Glutamatergic neuron (in vitro differentiated cells): ENCODE measurements around the gene SH3PXD2A. TPM values are rescaled to one million over a fixed set of nuclear protein-coding genes. Genes with fewer than 3 reads are reported as not detected.

Experiments used
- DNase-seq: peaks from one replicate; pipeline ENCODE4 v3.0.0; 2022
- H3K27ac Mint-ChIP-seq: one replicate; pipeline ENCODE4 v1.8.0; 2020; ENCODE audit warnings: mild to moderate bottlenecking, mixed read lengths, inconsistent platforms; ENCODE audit not compliant: unreplicated experiment
- H3K27me3 Mint-ChIP-seq: one replicate; pipeline ENCODE4 v1.8.0; 2020; ENCODE audit warnings: mild to moderate bottlenecking, moderate library complexity, mixed read lengths, inconsistent platforms; ENCODE audit not compliant: unreplicated experiment
- H3K36me3 Mint-ChIP-seq: one replicate; pipeline ENCODE4 v1.8.0; 2020; ENCODE audit warnings: mild to moderate bottlenecking, mixed read lengths, inconsistent platforms; ENCODE audit not compliant: unreplicated experiment
- H3K4me1 Mint-ChIP-seq: one replicate; pipeline ENCODE4 v1.8.0; 2020; ENCODE audit warnings: mild to moderate bottlenecking, low read depth, mixed read lengths, inconsistent platforms; ENCODE audit not compliant: unreplicated experiment
- H3K4me3 Mint-ChIP-seq: one replicate; pipeline ENCODE4 v1.8.0; 2020; ENCODE audit warnings: mild to moderate bottlenecking, mixed read lengths, inconsistent platforms; ENCODE audit not compliant: unreplicated experiment
- H3K9me3 Mint-ChIP-seq: one replicate; pipeline ENCODE4 v1.8.0; 2020; ENCODE audit warnings: mild to moderate bottlenecking, moderate library complexity, mixed read lengths, inconsistent platforms; ENCODE audit not compliant: unreplicated experiment
- total RNA-seq: library from RNA; stranded (reverse); fragmentation: NEBNext Ultra II Directional; extraction: Animal tissue kit (Norgen Biotek cat#: 25700); gene quantifications from one replicate; pipeline ENCODE4 v1.2.1, GENCODE V29; 2021; ENCODE audit not compliant: unreplicated experiment
- TF ChIP-seq, protein P1 (sequence below): fragments of 200-600 bp; sonication (generic); IDR thresholded peaks from one replicate; pipeline ENCODE4 v1.5.0; 2021; ENCODE audit not compliant: partially characterized antibody, unreplicated experiment

SH3PXD2A gene
- total RNA-seq, 1 donor from 2014 or later: 16.7 TPM

DNA sequence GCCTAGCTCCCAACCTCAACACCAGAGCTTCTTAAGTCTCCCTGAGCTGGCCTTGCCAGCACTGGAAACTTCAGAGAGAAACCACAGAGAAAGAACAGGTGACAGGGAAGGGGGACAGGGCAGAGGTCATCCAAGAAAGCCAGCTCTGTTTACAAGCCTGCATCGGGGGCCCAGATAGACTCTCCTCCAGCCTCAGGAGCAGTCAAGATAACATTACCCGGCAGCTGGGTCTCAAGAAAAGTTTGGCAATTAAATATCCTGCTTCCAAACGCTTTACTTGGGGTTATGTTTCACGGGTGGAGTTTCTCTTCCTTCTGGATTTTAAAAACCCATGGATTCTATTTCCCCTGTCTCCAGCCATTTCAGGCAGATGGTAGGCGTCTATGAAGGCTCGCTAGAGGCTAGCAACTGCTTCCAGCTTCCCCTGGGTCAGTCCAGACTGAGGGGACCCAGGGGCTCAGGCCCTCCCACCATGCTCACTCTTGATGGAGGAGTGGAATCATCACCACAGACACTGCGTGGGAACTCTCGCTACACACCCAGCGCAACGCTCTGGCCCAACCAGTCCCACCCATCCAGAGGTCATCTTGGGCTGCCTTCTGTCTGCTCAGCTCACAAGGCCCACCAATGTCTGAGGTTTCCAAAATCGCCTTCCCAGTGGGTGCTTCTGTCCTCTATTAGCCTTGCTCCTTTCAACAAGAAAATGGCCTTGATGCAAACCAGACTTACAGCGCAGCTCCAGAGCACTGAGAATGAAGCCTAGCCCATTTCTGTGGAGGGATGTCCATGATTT is 48.8 kb downstream of the SH3PXD2A start:
- TF ChIP-seq, protein P1, sequence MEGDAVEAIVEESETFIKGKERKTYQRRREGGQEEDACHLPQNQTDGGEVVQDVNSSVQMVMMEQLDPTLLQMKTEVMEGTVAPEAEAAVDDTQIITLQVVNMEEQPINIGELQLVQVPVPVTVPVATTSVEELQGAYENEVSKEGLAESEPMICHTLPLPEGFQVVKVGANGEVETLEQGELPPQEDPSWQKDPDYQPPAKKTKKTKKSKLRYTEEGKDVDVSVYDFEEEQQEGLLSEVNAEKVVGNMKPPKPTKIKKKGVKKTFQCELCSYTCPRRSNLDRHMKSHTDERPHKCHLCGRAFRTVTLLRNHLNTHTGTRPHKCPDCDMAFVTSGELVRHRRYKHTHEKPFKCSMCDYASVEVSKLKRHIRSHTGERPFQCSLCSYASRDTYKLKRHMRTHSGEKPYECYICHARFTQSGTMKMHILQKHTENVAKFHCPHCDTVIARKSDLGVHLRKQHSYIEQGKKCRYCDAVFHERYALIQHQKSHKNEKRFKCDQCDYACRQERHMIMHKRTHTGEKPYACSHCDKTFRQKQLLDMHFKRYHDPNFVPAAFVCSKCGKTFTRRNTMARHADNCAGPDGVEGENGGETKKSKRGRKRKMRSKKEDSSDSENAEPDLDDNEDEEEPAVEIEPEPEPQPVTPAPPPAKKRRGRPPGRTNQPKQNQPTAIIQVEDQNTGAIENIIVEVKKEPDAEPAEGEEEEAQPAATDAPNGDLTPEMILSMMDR: no peak
- no peak for DNase-seq
- H3K27ac Mint-ChIP-seq: no peak overlapping the region
- H3K4me1 Mint-ChIP-seq: peaks cover 47% of the 10 kb centered on the region
- H3K9me3 Mint-ChIP-seq: peaks cover 5% of the 10 kb centered on the region
- H3K4me3 Mint-ChIP-seq: peak overlapping the region; percentile 30
- peaks cover 3% of the 10 kb centered on the region for H3K27me3 Mint-ChIP-seq
- H3K36me3 Mint-ChIP-seq: no peaks in the 10 kb centered on the region

DNA sequence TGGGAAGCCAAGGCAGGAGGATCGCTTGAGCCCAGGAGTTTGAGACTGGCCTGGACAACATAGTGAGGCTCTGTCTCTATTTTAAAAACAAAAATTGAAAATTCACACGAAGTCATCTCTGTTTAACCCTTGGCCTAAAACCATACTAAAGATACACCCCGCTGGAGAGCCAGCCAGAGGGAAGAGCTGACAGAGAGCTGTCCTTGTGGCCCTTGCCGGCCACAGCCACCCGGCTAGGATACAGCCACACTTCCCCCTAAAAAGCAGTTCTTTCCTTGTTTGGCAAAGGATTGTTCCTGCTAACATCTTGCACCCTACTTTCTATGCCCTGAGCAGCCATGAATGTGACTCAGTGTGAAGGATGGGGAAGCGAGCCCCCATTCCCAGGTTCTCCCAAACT is 49.6 kb downstream of the SH3PXD2A start:
- H3K4me1 Mint-ChIP-seq: peaks cover 45% of the 10 kb centered on the region
- H3K4me3 Mint-ChIP-seq: no peak overlapping the region

DNA sequence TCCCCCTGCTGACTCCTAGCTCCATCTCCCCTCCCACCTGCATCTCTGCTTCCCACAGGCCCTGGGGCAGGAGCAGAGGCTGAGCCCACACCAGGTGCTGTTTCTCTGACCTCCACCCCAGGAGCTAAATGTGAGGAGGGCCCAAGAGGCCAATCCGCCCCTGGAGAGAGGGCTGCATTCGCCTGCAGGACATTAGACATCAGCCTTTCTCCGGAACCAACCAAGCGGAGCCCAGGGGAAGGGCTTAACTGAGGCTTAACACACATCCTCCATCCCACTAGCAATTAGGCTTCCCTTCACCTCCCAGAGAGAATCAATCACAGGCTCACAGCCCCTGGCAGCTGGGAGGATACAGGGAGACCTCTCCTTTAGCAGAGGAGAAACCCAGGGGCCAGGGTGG is 50.5 kb downstream of the SH3PXD2A start:
- Mint-ChIP-seq H3K4me3 (no peak overlapping the region), H3K27ac (peak overlapping the region; percentile 79), H3K4me1 (peaks cover 38% of the 10 kb centered on the region)

More for the DNA sequence above, 49.6 kb downstream of the SH3PXD2A start:
- TF ChIP-seq, protein P1: no peak
- Mint-ChIP-seq H3K9me3 (peaks cover 2% of the 10 kb centered on the region), H3K36me3 (no peaks in the 10 kb centered on the region), H3K27ac (no peak overlapping the region), H3K27me3 (peaks cover 3% of the 10 kb centered on the region)
- DNase-seq: no peak

DNA sequence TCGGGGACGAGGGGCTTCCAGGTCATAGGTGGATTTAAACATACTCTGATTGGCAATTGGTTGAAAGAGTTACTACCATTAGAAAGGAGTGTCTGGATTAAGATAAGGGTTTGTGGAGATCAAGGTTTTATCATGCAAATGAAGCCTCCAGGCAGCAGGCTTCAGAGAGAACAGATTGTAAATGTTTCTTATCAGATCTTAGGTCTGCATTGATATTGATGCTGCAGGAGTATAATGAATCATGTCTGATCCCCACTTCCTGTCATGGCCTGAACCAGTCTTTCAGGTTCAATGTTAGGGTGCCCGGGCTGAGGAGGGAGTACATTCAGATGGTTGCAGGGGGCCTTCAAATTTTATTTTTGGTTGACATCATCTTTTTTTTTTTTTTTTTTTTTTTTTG is 51.4 kb downstream of the SH3PXD2A start:
- Mint-ChIP-seq H3K4me1 (peaks cover 36% of the 10 kb centered on the region), H3K27me3 (peaks cover 3% of the 10 kb centered on the region), H3K36me3 (peaks cover 3% of the 10 kb centered on the region), H3K4me3 (peak overlapping the region; percentile 71), H3K9me3 (no peaks in the 10 kb centered on the region), H3K27ac (peak overlapping the region; percentile 64)
- DNase-seq: no peak
- TF ChIP-seq, protein P1: no peak

More for the DNA sequence above, 50.5 kb downstream of the SH3PXD2A start:
- Mint-ChIP-seq H3K9me3 (no peaks in the 10 kb centered on the region), H3K36me3 (no peaks in the 10 kb centered on the region), H3K27me3 (peaks cover 3% of the 10 kb centered on the region)
- TF ChIP-seq, protein P1: no peak
- DNase-seq: peak; percentile 73

DNA sequence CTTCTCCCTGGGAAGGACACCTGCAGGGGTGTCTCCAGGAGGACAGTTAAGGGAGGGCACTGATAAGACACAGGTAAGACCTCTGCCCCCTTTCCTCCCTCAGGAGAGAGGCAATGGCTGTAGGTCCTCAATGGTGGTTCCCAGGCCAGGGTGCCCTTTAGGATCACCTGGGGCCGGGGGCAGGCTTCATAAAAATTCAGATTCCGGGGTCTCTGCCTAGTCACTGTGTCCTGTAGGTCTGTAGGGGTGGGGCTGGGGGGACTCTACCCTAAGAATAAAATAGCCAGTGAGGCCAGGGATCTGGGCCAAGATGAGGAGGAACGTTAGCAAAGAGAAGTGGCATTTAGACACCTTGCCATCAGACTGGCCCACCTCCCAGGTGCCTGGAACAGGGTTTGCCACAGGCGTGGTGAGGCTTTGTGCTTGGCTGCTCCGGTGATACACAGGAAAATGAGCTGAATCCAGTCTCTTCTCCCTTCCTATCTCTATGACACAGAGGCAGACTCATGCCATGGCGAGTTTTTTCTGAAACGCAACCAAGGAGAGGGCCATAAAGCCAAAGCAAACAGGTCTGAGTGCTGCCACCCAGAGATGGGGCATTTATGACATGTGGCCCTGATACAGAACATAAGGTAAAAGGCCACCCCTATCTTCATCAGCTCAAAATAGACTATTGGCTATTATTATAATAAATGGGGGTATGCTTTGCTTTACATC is 52.6 kb downstream of the SH3PXD2A start:
- H3K27ac Mint-ChIP-seq: no peak overlapping the region

More for the DNA sequence above, 52.6 kb downstream of the SH3PXD2A start:
- Mint-ChIP-seq H3K36me3 (peaks cover 5% of the 10 kb centered on the region), H3K9me3 (no peaks in the 10 kb centered on the region), H3K4me1 (peaks cover 30% of the 10 kb centered on the region), H3K27me3 (no peaks in the 10 kb centered on the region), H3K4me3 (no peak overlapping the region)
- TF ChIP-seq, protein P1: no peak
- no peak for DNase-seq
